HUES6 (cell line): Measurements from ENCODE around the gene TGFA.

ENCODE experiments used
- H3K27ac ChIP-seq: 2 replicates; pipeline ENCODE4 v1.7.0; 2013; ENCODE audit warnings: low read depth, mild to moderate bottlenecking, low read length, inconsistent platforms
- H3K27me3 ChIP-seq: 2 replicates; pipeline ENCODE4 v1.6.1; 2013; ENCODE audit warnings: low read length; ENCODE audit not compliant: control insufficient read depth, insufficient read depth
- H3K36me3 ChIP-seq: 2 replicates; pipeline ENCODE4 v1.6.1; 2013; ENCODE audit warnings: low read length; ENCODE audit not compliant: control insufficient read depth, insufficient read depth
- H3K4me1 ChIP-seq: 2 replicates; pipeline ENCODE4 v1.6.1; 2013; ENCODE audit warnings: low read length; ENCODE audit not compliant: control insufficient read depth, insufficient read depth
- H3K4me3 ChIP-seq: 2 replicates; pipeline ENCODE4 v1.5.1; 2013; ENCODE audit warnings: low read depth, low read length
- H3K9ac ChIP-seq: one replicate; pipeline ENCODE4 v1.6.1; 2013; ENCODE audit warnings: mild to moderate bottlenecking, low read length
- H3K9me3 ChIP-seq: 2 replicates; pipeline ENCODE4 v1.6.1; 2013; ENCODE audit warnings: low read depth, low read length; ENCODE audit not compliant: control insufficient read depth, insufficient read depth

The TGFA gene

GRCh38 chr2:70442301-70443077, 111.1 kb downstream of the TGFA start:
- H3K9ac ChIP-seq, result no peak overlapping the region
- no peaks in the 10 kb centered on the region for H3K4me1 ChIP-seq
- no peaks in the 10 kb centered on the region for H3K36me3 ChIP-seq
- H3K27ac ChIP-seq, result no peak overlapping the region
- H3K9me3 ChIP-seq, result no peaks in the 10 kb centered on the region
- H3K27me3 ChIP-seq, result no peaks in the 10 kb centered on the region
- no peak overlapping the region for H3K4me3 ChIP-seq

- Histone ChIP-seq H3K4me1 (no peaks in the 10 kb centered on the region), H3K27me3 (no peaks in the 10 kb centered on the region), H3K27ac (no peak overlapping the region), H3K4me3 (no peak overlapping the region), H3K9me3 (no peaks in the 10 kb centered on the region), H3K36me3 (no peaks in the 10 kb centered on the region), H3K9ac (no peak overlapping the region)
Measured at GRCh38 chr2:70440621-70441020, 113.0 kb downstream of the TGFA start.

- no peaks in the 10 kb centered on the region for H3K36me3 ChIP-seq
Measured at GRCh38 chr2:70435138-70435537, 118.5 kb downstream of the TGFA start.

GRCh38 chr2:70433315-70433714, 120.3 kb downstream of the TGFA start:
- no peak overlapping the region for H3K4me3 ChIP-seq
- H3K27ac ChIP-seq, result no peak overlapping the region
- no peaks in the 10 kb centered on the region for H3K27me3 ChIP-seq
- no peaks in the 10 kb centered on the region for H3K4me1 ChIP-seq
- no peaks in the 10 kb centered on the region for H3K9me3 ChIP-seq
- no peaks in the 10 kb centered on the region for H3K36me3 ChIP-seq
- H3K9ac ChIP-seq, result no peak overlapping the region

More at GRCh38 chr2:70435138-70435537, 118.5 kb downstream of the TGFA start:
- H3K27ac ChIP-seq, result no peak overlapping the region
- H3K4me1 ChIP-seq, result no peaks in the 10 kb centered on the region
- H3K9ac ChIP-seq, result no peak overlapping the region
- H3K27me3 ChIP-seq, result no peaks in the 10 kb centered on the region
- no peak overlapping the region for H3K4me3 ChIP-seq
- H3K9me3 ChIP-seq, result no peaks in the 10 kb centered on the region

GRCh38 chr2:70431716-70432347, 121.8 kb downstream of the TGFA start:
- Histone ChIP-seq H3K4me3 (no peak overlapping the region), H3K9ac (no peak overlapping the region), H3K4me1 (no peaks in the 10 kb centered on the region), H3K9me3 (no peaks in the 10 kb centered on the region), H3K27me3 (no peaks in the 10 kb centered on the region), H3K27ac (no peak overlapping the region), H3K36me3 (no peaks in the 10 kb centered on the region)

- Histone ChIP-seq H3K9ac (no peak overlapping the region), H3K9me3 (no peaks in the 10 kb centered on the region), H3K36me3 (no peaks in the 10 kb centered on the region), H3K4me3 (no peak overlapping the region), H3K27ac (no peak overlapping the region), H3K4me1 (no peaks in the 10 kb centered on the region), H3K27me3 (no peaks in the 10 kb centered on the region)
Measured at GRCh38 chr2:70426341-70426740, 127.3 kb downstream of the TGFA start.

GRCh38 chr2:70425682-70426301, 127.8 kb downstream of the TGFA start:
- Histone ChIP-seq H3K9me3 (no peaks in the 10 kb centered on the region), H3K9ac (no peak overlapping the region), H3K4me1 (no peaks in the 10 kb centered on the region), H3K27ac (no peak overlapping the region), H3K36me3 (no peaks in the 10 kb centered on the region), H3K4me3 (no peak overlapping the region), H3K27me3 (no peaks in the 10 kb centered on the region)

- no peaks in the 10 kb centered on the region for H3K9me3 ChIP-seq
- H3K9ac ChIP-seq, result no peak overlapping the region
- no peaks in the 10 kb centered on the region for H3K27me3 ChIP-seq
- H3K4me3 ChIP-seq, result no peak overlapping the region
- no peaks in the 10 kb centered on the region for H3K4me1 ChIP-seq
- H3K27ac ChIP-seq, result no peak overlapping the region
- no peaks in the 10 kb centered on the region for H3K36me3 ChIP-seq
Measured at GRCh38 chr2:70420740-70421139, 132.9 kb downstream of the TGFA start.

- Histone ChIP-seq H3K4me1 (no peaks in the 10 kb centered on the region), H3K36me3 (no peaks in the 10 kb centered on the region), H3K9me3 (no peaks in the 10 kb centered on the region), H3K27ac (no peak overlapping the region), H3K4me3 (no peak overlapping the region), H3K27me3 (no peaks in the 10 kb centered on the region), H3K9ac (no peak overlapping the region)
Measured at GRCh38 chr2:70420143-70420542, 133.5 kb downstream of the TGFA start.

GRCh38 chr2:70418514-70418913, 135.1 kb downstream of the TGFA start:
- H3K4me3 ChIP-seq, result no peak overlapping the region

GRCh38 chr2:70417011-70417410, 136.6 kb downstream of the TGFA start:
- Histone ChIP-seq H3K4me3 (no peak overlapping the region), H3K36me3 (no peaks in the 10 kb centered on the region), H3K9ac (no peak overlapping the region), H3K27ac (no peak overlapping the region), H3K27me3 (no peaks in the 10 kb centered on the region), H3K9me3 (no peaks in the 10 kb centered on the region), H3K4me1 (no peaks in the 10 kb centered on the region)

More at GRCh38 chr2:70418514-70418913, 135.1 kb downstream of the TGFA start:
- no peak overlapping the region for H3K9ac ChIP-seq
- no peaks in the 10 kb centered on the region for H3K36me3 ChIP-seq
- H3K4me1 ChIP-seq, result no peaks in the 10 kb centered on the region
- H3K9me3 ChIP-seq, result no peaks in the 10 kb centered on the region
- H3K27me3 ChIP-seq, result no peaks in the 10 kb centered on the region
- no peak overlapping the region for H3K27ac ChIP-seq
